ENCODE data around the gene RFK.
"Not testable (repeated sequence)": the region's sequence is repeated elsewhere in the genome, so short reads cannot be mapped to it uniquely, and the experiment has no call there.

The RFK gene

DNA sequence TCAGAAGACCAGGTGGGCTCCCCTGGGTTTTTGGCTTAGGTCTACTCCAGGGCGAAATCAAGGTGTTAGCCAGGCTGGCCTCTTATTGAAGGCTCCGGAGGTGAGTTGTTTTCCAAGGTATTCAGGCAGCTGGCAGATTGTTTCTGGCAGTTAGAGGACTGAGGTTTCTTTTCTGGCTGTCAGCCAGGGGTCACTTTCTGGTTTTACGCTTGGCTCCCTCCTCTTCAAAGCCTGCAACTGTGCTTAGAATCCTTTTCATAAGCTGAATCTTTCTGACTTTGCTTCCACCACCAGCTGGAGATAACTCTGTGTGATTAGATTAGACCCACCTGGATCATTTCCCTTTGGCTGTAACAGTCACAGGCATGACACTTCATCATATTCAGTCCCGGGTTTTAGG, 24.6 kb downstream of the RFK start:
- FAIRE-seq, result no peak

- no peak for FAIRE-seq
Observed at GRCh38 chr9:76366275-76366674, 28.0 kb downstream of the RFK start.

GRCh38 chr9:76365028-76365427, 29.2 kb downstream of the RFK start:
- FAIRE-seq, result peak; percentile 94

- FAIRE-seq, result no peak
Observed at GRCh38 chr9:76363032-76363395, 31.2 kb downstream of the RFK start.

GRCh38 chr9:76362332-76363031, 31.7 kb downstream of the RFK start:
- not testable (repeated sequence) for FAIRE-seq

DNA sequence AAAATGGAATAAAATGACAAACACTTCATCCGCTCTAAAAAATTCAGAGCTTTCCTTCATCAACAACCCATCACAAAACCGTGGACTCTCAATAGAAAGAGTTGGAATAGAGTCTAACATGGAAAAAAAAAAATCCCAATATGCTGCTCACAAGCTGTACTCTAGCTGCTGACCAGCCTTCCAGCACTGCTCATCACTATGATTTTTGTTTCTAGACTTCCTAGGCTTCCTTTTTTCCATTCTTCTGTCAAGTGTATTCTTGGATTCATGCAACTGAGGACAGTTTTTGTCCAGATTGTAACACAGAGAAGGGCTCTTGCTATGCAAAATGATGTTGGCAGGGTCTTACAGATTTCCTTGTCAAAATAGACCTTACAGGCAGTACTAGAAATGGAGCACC, 34.5 kb downstream of the RFK start:
- FAIRE-seq, result no peak

GRCh38 chr9:76359365-76359764, 34.9 kb downstream of the RFK start:
- no peak for FAIRE-seq

- FAIRE-seq, result no peak
Observed at GRCh38 chr9:76358628-76359280, 35.5 kb downstream of the RFK start.

GRCh38 chr9:76357555-76357954, 36.7 kb downstream of the RFK start:
- FAIRE-seq, result no peak

GRCh38 chr9:76355886-76356285, 38.3 kb downstream of the RFK start:
- FAIRE-seq, result no peak

DNA sequence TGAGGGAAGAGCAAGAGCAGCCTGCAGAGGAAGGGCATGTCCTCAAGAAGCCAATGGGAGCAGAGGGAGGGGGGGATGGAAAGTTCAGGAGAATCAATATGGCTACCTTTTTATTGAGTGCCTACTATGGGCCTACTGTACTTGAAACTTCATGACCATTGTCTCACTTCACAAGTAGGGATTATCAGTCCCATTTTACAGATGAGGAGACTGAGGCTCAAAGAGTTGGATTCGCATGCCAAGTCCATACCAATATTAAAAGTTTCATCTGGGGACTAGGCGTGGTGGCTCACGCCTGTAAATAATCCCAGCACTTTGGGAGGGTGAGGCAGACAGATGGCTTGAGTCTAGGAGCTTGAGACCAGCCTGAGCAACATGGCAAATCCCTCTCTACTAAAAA, 40.0 kb downstream of the RFK start:
- FAIRE-seq, result no peak

DNA sequence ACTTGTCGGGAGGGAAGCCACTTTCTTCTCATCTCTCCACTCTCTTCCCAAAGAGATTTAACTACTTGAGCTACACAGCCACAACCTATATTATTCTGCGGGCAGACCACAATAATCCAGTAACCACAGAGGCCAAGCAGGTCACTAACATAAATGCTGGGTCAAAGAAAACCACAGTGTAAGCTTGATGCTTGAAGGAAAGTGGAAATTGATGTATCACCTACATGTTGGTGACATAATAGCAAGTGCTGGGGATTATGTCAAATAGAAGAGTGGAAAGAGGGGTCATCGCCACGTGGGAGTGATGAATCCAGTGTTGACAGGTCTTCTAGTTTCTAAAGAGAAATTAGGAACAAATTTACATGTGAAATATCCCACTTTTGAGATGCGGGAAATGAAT, 40.9 kb downstream of the RFK start:
- no peak for FAIRE-seq

DNA sequence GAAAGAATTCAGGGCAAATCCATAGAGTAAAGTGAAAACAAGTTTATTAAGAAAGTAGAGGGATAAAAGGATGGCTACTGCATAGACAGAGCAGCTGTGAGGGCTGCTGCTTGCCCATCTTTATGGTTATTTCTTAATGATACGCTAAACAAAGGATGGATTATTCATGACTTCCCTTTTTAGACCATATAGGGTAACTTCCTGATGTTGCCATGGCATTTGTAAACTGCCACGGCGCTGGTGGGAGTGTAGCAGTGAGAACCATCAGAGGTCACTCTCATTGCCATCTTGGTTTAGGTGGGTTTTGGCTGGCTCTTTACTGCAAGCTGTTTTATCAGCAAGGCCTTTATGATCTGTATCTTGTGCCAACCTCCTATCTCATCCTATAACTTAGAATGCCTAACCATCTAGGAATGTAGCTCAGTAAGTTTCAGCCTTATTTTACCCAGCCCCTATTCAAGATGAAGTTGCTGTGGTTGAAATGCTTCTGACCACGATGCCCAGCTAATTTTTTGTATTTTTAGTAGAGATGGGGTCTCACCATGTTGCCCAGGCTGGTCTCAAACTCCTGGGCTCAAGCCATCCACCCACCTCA, 42.1 kb downstream of the RFK start:
- no peak for FAIRE-seq

DNA sequence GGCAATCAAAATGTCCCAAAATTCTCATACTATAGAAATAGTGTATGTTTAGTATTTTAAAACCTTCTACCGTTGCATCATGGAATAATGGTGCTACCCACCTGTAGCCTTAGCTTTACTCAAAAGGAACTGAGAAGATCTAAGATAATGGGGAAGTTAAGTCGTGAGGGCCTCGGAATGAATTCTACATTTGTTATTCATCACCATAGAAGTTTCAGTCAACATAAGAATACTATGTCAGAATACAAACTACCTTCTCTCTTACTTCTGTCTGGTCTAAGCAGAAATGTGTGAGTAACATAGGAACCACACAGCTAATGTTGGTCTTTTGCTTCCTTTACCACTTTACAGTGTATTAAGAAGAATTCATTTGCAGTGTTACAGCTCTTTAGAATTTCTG, 43.2 kb downstream of the RFK start:
- no peak for FAIRE-seq

GRCh38 chr9:76349865-76350264, 44.4 kb downstream of the RFK start:
- no peak for FAIRE-seq

GRCh38 chr9:76342858-76343257, 51.4 kb downstream of the RFK start:
- FAIRE-seq, result no peak

GRCh38 chr9:76342201-76342600, 52.0 kb downstream of the RFK start:
- no peak for FAIRE-seq

DNA sequence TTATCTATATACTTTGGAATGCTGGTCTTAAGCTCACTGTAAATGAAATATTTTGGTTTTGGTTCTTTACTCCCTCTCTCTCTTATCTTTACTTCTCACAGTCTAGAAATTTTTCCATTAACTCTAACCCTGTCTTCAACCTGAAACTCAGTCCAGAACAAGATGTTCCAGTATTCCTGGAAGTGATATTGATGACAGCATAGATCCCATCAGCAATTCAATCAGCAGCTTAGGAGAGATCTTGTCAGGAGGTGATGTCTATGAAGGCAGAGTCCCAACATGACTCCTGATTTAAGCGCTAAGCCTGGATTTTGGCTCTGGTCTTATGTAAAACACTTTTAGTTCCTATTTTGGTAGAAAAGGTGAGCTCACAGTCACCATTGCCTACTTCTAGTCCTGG, 52.6 kb downstream of the RFK start:
- FAIRE-seq, result no peak

DNA sequence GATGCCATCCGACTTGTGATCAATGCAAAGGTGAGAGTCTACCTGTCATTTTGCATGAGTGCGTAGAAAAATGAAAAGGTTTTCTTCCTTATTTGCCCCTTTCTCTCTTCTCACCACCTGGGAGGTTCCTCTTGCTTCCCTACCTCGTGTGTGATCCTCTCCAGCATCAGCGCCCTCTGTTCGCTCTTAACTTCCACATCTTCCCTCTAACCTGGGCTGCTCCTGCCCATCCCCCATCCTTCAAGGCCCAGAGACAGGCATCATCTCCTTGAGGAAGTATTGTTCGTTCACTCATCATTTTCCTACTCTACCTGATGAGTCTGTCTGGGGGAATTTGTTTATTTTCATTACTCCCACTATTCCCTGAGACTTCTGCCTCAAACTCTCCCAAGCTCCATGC, 55.8 kb downstream of the RFK start:
- no peak for FAIRE-seq

- no peak for FAIRE-seq
Observed at GRCh38 chr9:76336027-76336426, 58.2 kb downstream of the RFK start.
